ENCODE results near the gene COLEC12.
A peak's percentile ranks its signal among the peaks of the same experiment; 100 is the strongest.

COLEC12 gene

DNA sequence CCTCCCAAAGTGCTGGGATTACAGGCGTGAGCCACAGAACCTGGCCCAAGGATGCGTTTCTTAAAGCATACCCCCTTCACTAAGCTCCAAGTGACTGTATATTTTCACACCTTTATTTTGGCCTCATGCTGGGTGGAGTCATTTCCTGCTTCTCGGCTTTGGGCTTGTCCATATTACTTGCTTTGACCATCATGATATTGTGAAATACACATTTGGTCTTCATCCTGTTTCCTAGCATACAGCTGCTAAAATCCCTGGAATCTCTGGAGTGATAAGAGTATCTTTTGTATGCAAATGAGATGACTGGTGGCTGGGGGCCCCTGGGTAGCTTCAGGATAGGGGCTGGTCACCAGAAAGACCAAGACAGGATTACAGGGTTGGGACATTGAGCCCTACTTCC is 17.6 kb upstream of the COLEC12 start:
- peak; percentile 42 for DNase-seq (ENCODE audit: low read depth)
- TF ChIP-seq, protein P1, sequence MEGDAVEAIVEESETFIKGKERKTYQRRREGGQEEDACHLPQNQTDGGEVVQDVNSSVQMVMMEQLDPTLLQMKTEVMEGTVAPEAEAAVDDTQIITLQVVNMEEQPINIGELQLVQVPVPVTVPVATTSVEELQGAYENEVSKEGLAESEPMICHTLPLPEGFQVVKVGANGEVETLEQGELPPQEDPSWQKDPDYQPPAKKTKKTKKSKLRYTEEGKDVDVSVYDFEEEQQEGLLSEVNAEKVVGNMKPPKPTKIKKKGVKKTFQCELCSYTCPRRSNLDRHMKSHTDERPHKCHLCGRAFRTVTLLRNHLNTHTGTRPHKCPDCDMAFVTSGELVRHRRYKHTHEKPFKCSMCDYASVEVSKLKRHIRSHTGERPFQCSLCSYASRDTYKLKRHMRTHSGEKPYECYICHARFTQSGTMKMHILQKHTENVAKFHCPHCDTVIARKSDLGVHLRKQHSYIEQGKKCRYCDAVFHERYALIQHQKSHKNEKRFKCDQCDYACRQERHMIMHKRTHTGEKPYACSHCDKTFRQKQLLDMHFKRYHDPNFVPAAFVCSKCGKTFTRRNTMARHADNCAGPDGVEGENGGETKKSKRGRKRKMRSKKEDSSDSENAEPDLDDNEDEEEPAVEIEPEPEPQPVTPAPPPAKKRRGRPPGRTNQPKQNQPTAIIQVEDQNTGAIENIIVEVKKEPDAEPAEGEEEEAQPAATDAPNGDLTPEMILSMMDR (conservative IDR thresholded peaks at IDR 0.05; ENCODE audit: control insufficient read depth, insufficient read depth, low read depth, low read length) = no peak
- H3K4me3 ChIP-seq (ENCODE audit: control insufficient read depth, low read depth, low read length) = no peak overlapping the region

DNA sequence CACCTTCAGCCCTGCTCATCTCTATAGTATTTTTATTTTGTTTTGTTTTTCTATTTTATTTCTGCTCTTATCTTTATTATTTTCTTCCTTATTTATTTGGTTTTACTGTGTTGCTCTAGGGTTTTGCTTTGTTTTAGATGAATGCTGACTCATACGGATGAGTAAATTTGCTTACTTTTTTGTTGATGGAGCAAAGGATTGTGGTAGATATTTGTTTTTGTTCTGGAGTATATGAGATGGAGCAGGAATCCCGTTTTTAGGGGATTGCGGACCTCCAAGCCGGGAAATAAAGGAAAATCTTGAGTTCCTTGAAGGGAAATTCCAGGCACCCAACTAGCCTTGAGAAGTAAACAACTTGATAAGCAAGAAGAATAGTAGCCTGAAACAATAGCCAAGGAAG is 15.3 kb upstream of the COLEC12 start:
- H3K4me3 ChIP-seq (ENCODE audit: control insufficient read depth, low read depth, low read length) = no peak overlapping the region
- no peak for DNase-seq (ENCODE audit: low read depth)

GRCh38 chr18:515156-515815 is 14.8 kb upstream of the COLEC12 start:
- TF ChIP-seq, protein P1 (conservative IDR thresholded peaks at IDR 0.05; ENCODE audit: control insufficient read depth, insufficient read depth, low read depth, low read length) = no peak
- H3K4me3 ChIP-seq (ENCODE audit: control insufficient read depth, low read depth, low read length) = no peak overlapping the region
- DNase-seq (ENCODE audit: low read depth) = no peak

More for the DNA sequence above, 15.3 kb upstream of the COLEC12 start:
- TF ChIP-seq, protein P1 (conservative IDR thresholded peaks at IDR 0.05; ENCODE audit: control insufficient read depth, insufficient read depth, low read depth, low read length) = no peak

DNA sequence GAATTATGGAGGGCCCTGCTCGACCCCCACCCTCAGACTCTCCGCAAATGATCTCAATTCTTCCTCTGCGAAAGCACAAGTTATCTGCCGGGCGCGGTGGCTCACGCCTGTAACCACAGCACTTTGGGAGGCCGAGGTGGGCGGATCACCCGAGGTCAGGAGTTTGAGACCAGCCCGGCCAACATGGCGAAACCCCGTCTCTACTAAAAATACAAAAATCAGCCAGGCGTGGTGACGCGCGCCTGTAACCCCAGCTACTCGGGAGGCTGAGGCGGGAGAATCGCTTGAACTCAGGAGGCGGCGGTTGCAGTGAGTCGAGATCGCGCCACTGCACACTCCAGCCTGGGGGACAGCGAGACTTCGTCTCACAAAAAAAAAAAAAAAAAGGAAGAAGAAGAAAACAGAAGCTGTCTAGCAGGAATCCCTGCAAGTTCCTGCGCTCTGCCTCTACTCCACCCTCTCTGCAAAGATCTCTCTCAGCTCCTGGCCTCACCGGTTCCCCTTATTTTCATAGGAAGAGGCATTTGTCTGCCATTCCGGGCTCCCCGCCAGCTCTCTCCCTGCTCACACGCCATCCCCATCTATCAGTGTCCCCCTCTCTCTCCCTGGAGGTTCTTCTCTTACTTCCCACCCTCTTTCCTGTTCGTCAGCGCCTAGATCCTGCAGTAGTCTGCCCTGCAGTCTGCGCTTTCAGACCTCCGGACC is 13.5 kb upstream of the COLEC12 start:
- DNase-seq (ENCODE audit: low read depth) = no peak
- TF ChIP-seq, protein P1 (conservative IDR thresholded peaks at IDR 0.05; ENCODE audit: control insufficient read depth, insufficient read depth, low read depth, low read length) = no peak
- no peak overlapping the region for H3K4me3 ChIP-seq (ENCODE audit: control insufficient read depth, low read depth, low read length)

DNA sequence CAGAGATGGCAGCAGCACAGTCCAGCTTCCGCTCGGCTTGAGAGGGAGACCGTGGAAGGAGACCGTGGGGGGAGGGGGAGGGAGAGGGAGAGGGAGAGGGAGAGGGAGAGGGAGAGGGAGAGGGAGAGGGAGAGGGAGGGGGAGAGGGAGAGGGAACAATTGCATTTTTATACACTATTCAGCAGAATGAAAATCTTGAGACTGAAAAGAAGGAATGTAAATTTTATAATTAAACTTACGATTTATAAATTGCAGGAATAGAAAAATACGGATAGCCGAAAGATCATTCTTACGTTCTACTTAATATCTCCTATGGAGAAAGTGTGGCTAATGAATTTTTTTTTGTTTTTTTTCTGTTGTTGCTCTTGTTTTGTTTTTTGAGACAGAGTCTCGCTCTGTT is 12.5 kb upstream of the COLEC12 start:
- no peak for DNase-seq (ENCODE audit: low read depth)
- H3K4me3 ChIP-seq (ENCODE audit: control insufficient read depth, low read depth, low read length) = no peak overlapping the region
- TF ChIP-seq, protein P1 (conservative IDR thresholded peaks at IDR 0.05; ENCODE audit: control insufficient read depth, insufficient read depth, low read depth, low read length) = no peak

DNA sequence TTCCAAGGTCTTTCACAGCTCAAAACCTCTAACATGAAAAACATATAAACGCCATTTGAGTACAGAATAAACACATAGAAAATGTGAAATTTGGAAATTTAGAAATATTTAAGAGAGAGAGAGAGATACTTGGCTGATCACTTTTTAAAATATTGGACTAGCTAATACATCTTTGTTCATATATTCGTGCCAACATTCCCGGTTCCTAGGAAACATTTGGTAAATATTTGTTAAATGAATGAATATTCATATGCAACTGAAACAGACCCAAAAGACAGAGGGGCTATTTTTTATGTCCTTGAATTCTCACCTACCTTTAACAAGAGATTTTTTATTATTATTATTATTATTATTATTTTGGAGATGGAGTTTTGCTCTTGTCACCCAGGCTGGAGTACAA is 8.3 kb upstream of the COLEC12 start:
- H3K4me3 ChIP-seq (ENCODE audit: control insufficient read depth, low read depth, low read length) = no peak overlapping the region
- no peak for DNase-seq (ENCODE audit: low read depth)
- TF ChIP-seq, protein P1 (conservative IDR thresholded peaks at IDR 0.05; ENCODE audit: control insufficient read depth, insufficient read depth, low read depth, low read length) = no peak

All from fibroblast of mammary gland (primary cell).